ENCODE measurements around the gene C12orf76. TPM values are rescaled to one million over a fixed set of nuclear protein-coding genes. Genes with fewer than 3 reads are reported as not detected.

C12orf76 gene
- polyA plus RNA-seq, 1 donor: 39.4 TPM

DNA sequence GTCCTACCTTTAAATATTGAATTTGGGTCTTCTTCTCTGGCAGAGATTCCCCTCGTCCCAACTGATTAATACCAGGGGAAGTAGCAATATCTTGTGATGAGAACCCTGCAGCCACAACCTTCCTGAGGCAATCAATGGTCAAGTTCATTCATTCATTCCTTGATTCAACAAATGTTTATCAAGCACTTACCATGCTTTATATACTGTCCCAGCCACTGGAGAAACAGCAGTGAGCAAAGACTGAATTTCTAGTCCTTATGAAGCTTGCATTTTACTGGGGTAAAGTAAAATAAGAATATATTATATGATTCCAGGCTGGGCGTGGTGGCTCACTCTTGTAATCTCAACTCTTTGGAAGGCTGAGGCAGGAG lies 51.9 kb downstream of the C12orf76 start:
- no peak for DNase-seq

DNA sequence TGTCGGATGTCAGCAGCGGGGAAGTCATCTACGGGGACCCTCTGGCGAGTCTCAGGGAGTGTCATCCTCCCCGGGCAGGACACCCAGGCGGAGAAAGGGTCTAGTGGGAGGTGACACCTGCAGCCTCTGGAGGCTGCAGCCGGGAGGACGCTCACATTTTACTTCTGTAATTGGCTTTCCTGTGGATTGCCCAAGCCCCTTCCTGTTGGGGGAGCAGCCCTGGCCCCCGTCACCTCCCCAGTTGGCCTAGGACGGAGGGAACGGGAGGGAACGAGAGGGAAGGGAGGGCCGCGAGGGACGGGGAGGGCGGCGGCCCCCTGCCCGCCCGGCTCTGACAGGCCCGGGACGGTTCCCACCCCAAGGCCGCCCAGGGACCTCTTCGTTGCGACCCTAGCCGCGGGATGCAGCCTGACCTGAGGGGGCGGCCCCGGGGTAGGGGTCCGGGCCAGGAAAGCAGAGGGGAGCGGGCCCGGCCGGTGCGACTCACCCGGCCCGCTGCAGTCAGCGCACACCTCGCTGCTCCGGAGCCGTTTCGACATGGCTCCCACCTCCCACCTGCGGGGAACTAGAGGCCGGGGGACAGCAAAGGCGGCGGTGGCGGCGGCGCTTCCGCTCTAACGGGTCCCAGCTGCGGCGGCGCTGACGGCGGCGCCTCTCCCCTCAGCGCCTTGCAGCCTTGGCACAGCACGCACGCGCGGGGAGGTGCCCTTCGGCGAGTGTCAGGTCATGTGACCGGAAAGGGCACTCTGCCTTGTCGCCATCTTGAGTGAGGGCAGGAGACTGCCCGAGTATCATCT lies 52.4 kb downstream of the C12orf76 start, which contains the start of gene GIT2:
Gene GIT2 (minus strand): TSS at position 683 of the 797 bp plus-strand sequence. CDS start 144 bp downstream, at position 539.
- DNase-seq: peak; percentile 88

DNA sequence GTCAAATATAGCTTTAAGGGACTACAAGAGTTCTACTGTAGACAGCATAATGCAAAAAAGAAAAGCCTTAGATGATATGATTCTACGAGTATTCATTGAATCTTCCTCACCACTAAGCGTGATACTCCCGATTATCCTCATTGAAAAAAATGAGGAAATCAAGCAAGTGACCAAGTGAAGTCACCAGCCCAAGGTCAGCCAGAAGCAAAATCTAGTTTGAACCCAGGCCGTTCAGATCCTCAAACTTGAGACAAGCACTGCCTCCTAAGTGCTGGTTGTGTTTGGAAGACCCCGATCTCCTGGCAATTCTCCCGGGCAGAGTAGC lies 53.0 kb downstream of the C12orf76 start:
- DNase-seq: no peak

DNA sequence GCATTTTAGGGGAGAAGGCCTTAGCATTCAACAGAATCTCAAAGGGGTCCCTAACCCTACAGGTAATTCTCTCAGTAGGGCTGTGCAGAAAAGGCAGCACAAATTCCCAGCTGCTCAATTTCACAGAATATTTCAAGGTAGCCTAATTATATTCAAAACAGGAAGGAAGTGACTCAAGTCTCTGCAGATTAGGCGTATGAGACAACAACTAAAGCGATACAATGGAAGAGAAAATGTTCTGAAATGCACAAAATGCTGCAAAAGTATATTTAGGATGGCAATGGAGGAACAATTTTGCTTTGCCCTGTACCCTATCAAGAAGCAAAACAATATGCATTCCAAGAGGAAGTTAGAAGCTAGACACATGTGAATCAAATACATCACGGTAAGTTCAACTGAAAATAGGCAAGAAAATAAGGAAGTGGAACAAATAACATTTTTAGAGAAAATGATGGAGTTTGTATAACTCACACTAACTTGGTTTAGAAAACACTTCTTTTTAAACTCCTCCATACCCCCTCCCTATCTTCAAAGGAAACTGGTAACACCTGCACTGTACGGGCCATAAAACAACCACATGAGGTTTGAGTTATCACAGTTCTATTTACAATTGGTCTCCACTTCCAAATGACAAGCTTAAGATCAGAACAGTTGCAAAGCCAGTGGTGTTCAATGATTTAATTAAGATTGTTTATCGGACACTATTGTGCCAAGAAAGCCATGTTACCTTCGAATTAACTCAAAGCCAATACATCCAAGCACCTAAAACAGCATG lies 53.7 kb downstream of the C12orf76 start:
- no peak for DNase-seq

DNA sequence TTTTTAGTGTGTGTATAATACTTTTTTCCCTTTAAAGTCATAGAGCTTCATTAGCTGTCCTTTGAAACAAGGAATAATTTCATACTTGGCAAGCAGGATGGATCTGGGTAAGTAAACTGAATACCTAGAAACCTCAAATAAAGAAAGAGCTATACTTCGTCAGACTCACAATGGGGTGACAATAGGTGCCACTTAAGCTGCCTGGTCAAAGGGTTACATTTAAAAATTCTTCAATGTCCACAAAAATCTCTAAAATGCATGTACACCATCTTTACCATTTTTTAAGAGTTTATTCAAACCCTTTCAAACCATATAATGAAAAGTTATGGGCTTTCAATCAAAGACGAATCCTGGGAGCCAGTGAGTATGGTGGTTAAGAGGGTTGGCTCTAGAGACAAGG lies 55.2 kb downstream of the C12orf76 start:
- DNase-seq: no peak

DNA sequence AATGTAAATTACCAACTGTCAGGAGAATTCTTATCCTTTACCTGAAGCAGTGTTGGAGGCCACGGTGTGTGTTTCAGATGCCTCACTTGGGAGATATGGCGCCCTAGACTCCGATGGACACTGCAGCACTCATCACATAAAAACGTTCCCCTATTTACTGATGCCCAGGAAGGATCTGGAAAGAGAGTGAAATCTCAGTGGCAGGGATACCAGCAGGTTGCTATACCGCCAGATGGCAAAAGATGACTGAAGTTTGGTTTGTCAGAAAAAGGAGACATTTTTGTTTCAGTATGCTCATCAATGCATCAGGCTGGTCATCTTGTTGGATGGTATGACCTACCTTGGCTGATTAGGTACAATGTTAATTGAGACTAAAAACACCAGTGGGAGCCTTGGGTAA lies 56.7 kb downstream of the C12orf76 start:
- no peak for DNase-seq

Other genes with a start within 250 kb of the C12orf76 start
- 16.5 TPM for gene TRPV4, start 215.1 kb downstream of the C12orf76 start, polyA plus RNA-seq (ENCODE audit: insufficient read length)
- gene GLTP, start 168.0 kb downstream of the C12orf76 start, polyA plus RNA-seq (ENCODE audit: insufficient read length): 34.2 TPM
- gene TCHP, start 148.2 kb downstream of the C12orf76 start, polyA plus RNA-seq (ENCODE audit: insufficient read length): 32.3 TPM
- 54.5 TPM for gene GIT2, start 52.2 kb downstream of the C12orf76 start, polyA plus RNA-seq (ENCODE audit: insufficient read length)
- gene ANKRD13A, start 49.1 kb downstream of the C12orf76 start, polyA plus RNA-seq (ENCODE audit: insufficient read length): 50.5 TPM
- gene IFT81, start 75.8 kb upstream of the C12orf76 start, polyA plus RNA-seq (ENCODE audit: insufficient read length): 61.2 TPM
- gene ATP2A2, start 232.7 kb upstream of the C12orf76 start, polyA plus RNA-seq (ENCODE audit: insufficient read length): 174 TPM